ENCODE data around the gene SGTA. TPM values are rescaled to one million over a fixed set of nuclear protein-coding genes. Genes with fewer than 3 reads are reported as not detected.

The SGTA gene
- total RNA-seq, 1 donor from 2014 or later: 77.5 TPM

- peak; percentile 41 for DNase-seq (ENCODE audit: low spot score, unreplicated experiment)
- Mint-ChIP-seq H3K4me3 (ENCODE audit: low read depth) (peak within 1 kb of the TSS; percentile 70), H3K4me1 (ENCODE audit: low read depth) (no peaks in the 10 kb centered on the region), H3K9me3 (ENCODE audit: low read depth) (peaks cover under 1% of the 10 kb centered on the region), H3K27me3 (peaks cover 5% of the 10 kb centered on the region), H3K27ac (peak within 1 kb of the TSS; percentile 24), H3K36me3 (ENCODE audit: insufficient read depth) (no peaks in the 10 kb centered on the region)
- TF ChIP-seq CTCF (IDR thresholded peaks at IDR 0.05; ENCODE audit: unreplicated experiment): no peak
Measured at GRCh38 chr19:2720777-2721569, 62.1 kb downstream of the SGTA start, which contains the start of gene DIRAS1. Gene DIRAS1 (minus strand): TSS chr19:2721372. CDS start chr19:2717806, 3,566 bp downstream.

DNA sequence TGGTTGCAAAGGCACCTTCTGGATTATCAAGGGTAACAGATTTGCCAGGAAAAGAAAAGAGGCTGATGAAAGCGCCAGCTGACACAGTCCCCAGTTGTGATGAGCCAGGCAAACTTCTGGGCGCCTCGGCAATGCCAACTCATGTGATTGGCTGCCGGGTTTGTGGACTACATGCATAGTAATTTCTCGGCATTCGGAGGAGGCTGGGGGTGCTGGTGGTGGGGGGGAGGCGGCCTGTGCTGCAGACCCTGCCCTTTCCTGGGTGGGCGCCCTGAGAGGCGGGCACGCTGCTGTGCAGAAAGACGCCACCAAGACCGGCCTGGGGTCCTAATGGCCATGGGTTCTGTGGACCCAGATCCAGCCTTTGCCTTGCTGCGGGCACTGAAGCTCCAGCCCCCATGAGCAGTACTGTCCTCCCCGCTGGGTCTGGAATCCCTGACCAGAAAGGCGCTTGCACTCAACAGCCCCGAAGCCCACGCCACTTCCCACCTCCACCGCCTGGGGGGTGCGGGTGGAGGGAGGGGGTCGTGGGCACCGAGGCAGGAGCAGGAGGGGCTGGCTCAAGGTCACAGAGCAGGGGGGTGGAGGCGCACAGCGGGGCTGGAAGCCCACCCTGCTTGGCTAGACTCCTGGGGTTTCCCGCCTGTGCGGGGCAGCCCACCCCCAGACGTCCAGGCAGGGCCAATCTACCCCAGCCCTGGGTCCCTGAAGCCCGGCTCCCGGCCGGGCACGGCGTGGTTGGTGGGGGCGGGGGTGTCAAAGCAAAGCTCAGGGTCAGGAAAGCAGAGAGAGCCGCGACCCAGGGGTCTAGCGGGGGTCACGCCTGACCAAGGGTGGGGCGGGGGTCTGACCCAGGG lies 62.9 kb downstream of the SGTA start:
- Mint-ChIP-seq H3K27me3 (peaks cover 6% of the 10 kb centered on the region), H3K4me1 (ENCODE audit: low read depth) (no peaks in the 10 kb centered on the region), H3K36me3 (ENCODE audit: insufficient read depth) (peaks cover 6% of the 10 kb centered on the region), H3K9me3 (ENCODE audit: low read depth) (peaks cover 8% of the 10 kb centered on the region), H3K27ac (no peak overlapping the region), H3K4me3 (ENCODE audit: low read depth) (peak overlapping the region; percentile 55)
- TF ChIP-seq CTCF (IDR thresholded peaks at IDR 0.05; ENCODE audit: unreplicated experiment): peak; percentile 29
- DNase-seq (ENCODE audit: low spot score, unreplicated experiment): no peak

- Mint-ChIP-seq H3K27me3 (peaks cover 6% of the 10 kb centered on the region), H3K4me1 (ENCODE audit: low read depth) (no peaks in the 10 kb centered on the region), H3K4me3 (ENCODE audit: low read depth) (no peak overlapping the region), H3K27ac (no peak overlapping the region), H3K9me3 (ENCODE audit: low read depth) (peaks cover 11% of the 10 kb centered on the region), H3K36me3 (ENCODE audit: insufficient read depth) (peaks cover 6% of the 10 kb centered on the region)
- TF ChIP-seq CTCF (IDR thresholded peaks at IDR 0.05; ENCODE audit: unreplicated experiment): no peak
- DNase-seq (ENCODE audit: low spot score, unreplicated experiment): no peak
Measured at GRCh38 chr19:2719232-2719735, 63.8 kb downstream of the SGTA start.

GRCh38 chr19:2717638-2718541 lies 65.2 kb downstream of the SGTA start:
- H3K27me3 Mint-ChIP-seq: peaks cover 4% of the 10 kb centered on the region
- H3K9me3 Mint-ChIP-seq (ENCODE audit: low read depth): peaks cover 11% of the 10 kb centered on the region

More at GRCh38 chr19:2717638-2718541, 65.2 kb downstream of the SGTA start:
- Mint-ChIP-seq H3K36me3 (ENCODE audit: insufficient read depth) (peaks cover 6% of the 10 kb centered on the region), H3K4me3 (ENCODE audit: low read depth) (no peak overlapping the region), H3K4me1 (ENCODE audit: low read depth) (no peaks in the 10 kb centered on the region), H3K27ac (no peak overlapping the region)
- no peak for DNase-seq (ENCODE audit: low spot score, unreplicated experiment)
- TF ChIP-seq CTCF (IDR thresholded peaks at IDR 0.05; ENCODE audit: unreplicated experiment): no peak

Measured in progenitor cell of endocrine pancreas (in vitro differentiated cells).